ENCODE data around the gene ARHGAP22.

GRCh38 chr10:48556713-48557112 lies 48.2 kb downstream of the ARHGAP22 start:
- TF ChIP-seq CTCF (IDR thresholded peaks at IDR 0.05 in 2 of 3, conservative IDR thresholded peaks at IDR 0.05 in 1 of 3; ENCODE audit: borderline replicate concordance in 1 of 3, insufficient read depth in 1 of 3, low read depth in 2 of 3, low read length in 2 of 3) (no peak), JUND (IDR thresholded peaks at IDR 0.05) (no peak), POLR2A (IDR thresholded peaks at IDR 0.05; ENCODE audit: borderline replicate concordance, extremely low read depth, insufficient read depth, insufficient read length) (no peak), RAD21 (IDR thresholded peaks at IDR 0.05; ENCODE audit: low read depth) (no peak), EZH2 (IDR thresholded peaks at IDR 0.05) (no peak), ELF1 (IDR thresholded peaks at IDR 0.05; ENCODE audit: borderline replicate concordance, low read depth) (no peak), EGR1 (IDR thresholded peaks at IDR 0.05; ENCODE audit: low read depth) (no peak)

All from HCT116 (cell line).